Suprapubic skin (tissue), 4 donors: ENCODE measurements around the gene ACER2.

Experiments
- CTCF ChIP-seq, 2 donors: fragments of 200-600 bp in 1 of 2; fragments of 450-650 bp in 1 of 2; sonication (generic) in 1 of 2; IDR thresholded peaks; one replicate each; pipeline ENCODE4 v1.5.1; 2016 to 2019; ENCODE audit warnings: antibody characterized with exemption in 2 of 2, mild to moderate bottlenecking in 1 of 2, moderate library complexity in 1 of 2
- POLR2A ChIP-seq, 2 donors: fragments of 450-650 bp; IDR thresholded peaks; one replicate each; pipeline ENCODE4 v1.6.1; 2017; ENCODE audit warnings: antibody characterized with exemption in 2 of 2, mild to moderate bottlenecking in 2 of 2, moderate library complexity in 2 of 2
- POLR2AphosphoS5 ChIP-seq, 3 donors: sonication (generic); formaldehyde crosslinking; IDR thresholded peaks; one replicate each; pipeline ENCODE4 v1.6.1; 2017; ENCODE audit warnings: antibody characterized with exemption in 3 of 3

- no peak for TF ChIP-seq POLR2A (IDR thresholded peaks at IDR 0.05)
- no peak for TF ChIP-seq CTCF (IDR thresholded peaks at IDR 0.05)
- TF ChIP-seq POLR2AphosphoS5 (IDR thresholded peaks at IDR 0.05): no peak
Observed at GRCh38 chr9:19479874-19480273, 71.1 kb downstream of the ACER2 start.
